HepG2 (cell line): Measurements from ENCODE around the gene BTG4. TPM values are rescaled to one million over a fixed set of nuclear protein-coding genes. Genes with fewer than 3 reads are reported as not detected.

Source experiments
- ATAC-seq: fragments of 200-7000 bp; cut with Tn5 transposase; 3 replicates; pipeline ENCODE4 v1.9.1; 2020; ENCODE audit warnings: mild to moderate bottlenecking, moderate library complexity
- BruUV-seq: library from RNA; stranded (reverse); fragments of 400-500 nt; replicated peaks from 2 replicates; lab custom pipeline; 2021; lab: Mats Ljungman, UMichigan
- CTCF ChIA-PET: fragments of 300-600 bp; formaldehyde crosslinking; extraction: SDS; loops from one replicate; lab custom pipeline; 2021; ENCODE audit warnings: low total read pairs, inconsistent platforms, low intra/inter-chr PET ratio; lab: Yijun Ruan, JAX
- POLR2A ChIA-PET: fragments of 350-600 bp; sonication (Branson Sonifier 250); formaldehyde crosslinking; loops from one replicate; lab custom pipeline; 2020; ENCODE audit warnings: antibody characterized with exemption, inconsistent platforms; lab: Yijun Ruan, JAX
- DNase-seq: peaks from one replicate; pipeline ENCODE4 v3.0.0-alpha.2; 2015; ENCODE audit warnings: low spot score
- FAIRE-seq: peaks from 3 replicates; lab custom pipeline; 2011; peaks lifted over from hg19 to GRCh38; lab: Jason Lieb, UNC
- H2AFZ ChIP-seq: one replicate; pipeline ENCODE4 v1.6.1; 2011; ENCODE audit warnings: low read length, inconsistent platforms
- H3K27ac ChIP-seq: fragments of 300-600 bp; 3 replicates; pipeline ENCODE4 v1.8.0; 2011; ENCODE audit warnings: mixed run types, mild to moderate bottlenecking, mixed read lengths, low read length, inconsistent platforms; ENCODE audit not compliant: insufficient read depth; ENCODE audit errors: extremely low read length
- H3K27me3 ChIP-seq, 2 experiments: fragments of 200-600 bp in 1 of 2; 2 replicates in 1 of 2; 3 replicates in 1 of 2; pipeline versions ENCODE4 v1.6.0 to v1.8.0; 2011; ENCODE audit warnings: low read length in 2 of 2, mild to moderate bottlenecking in 2 of 2, moderate library complexity in 2 of 2, inconsistent platforms in 1 of 2; ENCODE audit not compliant: insufficient read depth in 2 of 2, control insufficient read depth in 1 of 2
- H3K36me3 ChIP-seq, 2 experiments: fragments of 200-600 bp in 1 of 2; replicated peaks in 1 of 2; 2 replicates in 1 of 2; 3 replicates in 1 of 2; pipeline versions ENCODE4 v1.5.1 to v1.8.0; 2011; ENCODE audit warnings: low read length in 2 of 2, inconsistent platforms in 1 of 2; ENCODE audit not compliant: insufficient read depth in 2 of 2, control insufficient read depth in 1 of 2
- H3K4me1 ChIP-seq: 2 replicates; pipeline ENCODE4 v1.5.1; 2012; ENCODE audit warnings: low read length, inconsistent platforms; ENCODE audit not compliant: insufficient read depth
- H3K4me2 ChIP-seq: 2 replicates; pipeline ENCODE4 v1.6.0; 2011; ENCODE audit warnings: low read depth, low read length, inconsistent platforms
- H3K4me3 ChIP-seq, 3 experiments: fragments of 200-600 bp in 1 of 3; sonication (generic), shearing (Covaris generic) in 1 of 3; replicated peaks in 1 of 3; 2 replicates each; pipeline ENCODE4 v1.5.1; 2011 to 2016; ENCODE audit warnings: low read length in 3 of 3, inconsistent platforms in 2 of 3, low read depth in 2 of 3, mild to moderate bottlenecking in 2 of 3, control low read depth in 1 of 3, mixed read lengths in 1 of 3; ENCODE audit not compliant: insufficient read depth in 1 of 3
- H3K79me2 ChIP-seq: one replicate; pipeline ENCODE4 v1.6.1; 2011; ENCODE audit warnings: low read length, inconsistent platforms; ENCODE audit not compliant: insufficient read depth
- H3K9ac ChIP-seq: 2 replicates; pipeline ENCODE4 v1.6.0; 2011; ENCODE audit warnings: mild to moderate bottlenecking, low read depth, low read length, inconsistent platforms; ENCODE audit not compliant: insufficient read depth
- H3K9me3 ChIP-seq: 2 replicates; pipeline ENCODE4 v1.5.1; 2012; ENCODE audit warnings: mild to moderate bottlenecking, low read length
- H4K20me1 ChIP-seq: 2 replicates; pipeline ENCODE4 v1.6.0; 2011; ENCODE audit warnings: inconsistent platforms, mild to moderate bottlenecking, low read length, moderate library complexity; ENCODE audit not compliant: insufficient read depth
- CENPBD1 ChIP-seq: sonication (generic); formaldehyde crosslinking; IDR thresholded peaks from 2 replicates; pipeline ENCODE4 v1.8.0; 2022; ENCODE audit warnings: missing genetic modification reagents, low read depth, mild to moderate bottlenecking, borderline replicate concordance
- FOXM1 ChIP-seq: sonication (generic); formaldehyde crosslinking; IDR thresholded peaks from 2 replicates; pipeline ENCODE4 v1.5.0; 2020; ENCODE audit warnings: missing genetic modification reagents
- MAF1 ChIP-seq: sonication (generic); formaldehyde crosslinking; IDR thresholded peaks from 2 replicates; pipeline ENCODE4 v1.5.0; 2020; ENCODE audit warnings: missing genetic modification reagents, borderline replicate concordance
- PAWR ChIP-seq: sonication (generic); formaldehyde crosslinking; IDR thresholded peaks from 2 replicates; pipeline ENCODE4 v1.4.0; 2020; ENCODE audit warnings: missing genetic modification reagents, mild to moderate bottlenecking, borderline replicate concordance
- PHF21A ChIP-seq: sonication (generic); formaldehyde crosslinking; IDR thresholded peaks from 2 replicates; pipeline ENCODE4 v1.5.0; 2020; ENCODE audit warnings: mild to moderate bottlenecking, missing genetic modification reagents
- TAF1 ChIP-seq: sonication (generic); formaldehyde crosslinking; IDR thresholded peaks from 2 replicates; pipeline ENCODE4 v1.4.0; 2020; ENCODE audit warnings: missing genetic modification reagents
- TMF1 ChIP-seq: sonication (generic); formaldehyde crosslinking; IDR thresholded peaks from 2 replicates; pipeline ENCODE4 v1.8.1; 2022; ENCODE audit warnings: low read depth, missing genetic modification reagents
- ZBTB3 ChIP-seq: sonication (generic); formaldehyde crosslinking; IDR thresholded peaks from 2 replicates; pipeline ENCODE4 v1.4.0; 2020; ENCODE audit warnings: low read depth, mild to moderate bottlenecking, moderate library complexity, missing genetic modification reagents, borderline replicate concordance
- ZGPAT ChIP-seq: IDR thresholded peaks from 2 replicates; pipeline ENCODE4 v1.6.1; 2016; ENCODE audit warnings: mild to moderate bottlenecking
- ZNF263 ChIP-seq: sonication (generic); formaldehyde crosslinking; IDR thresholded peaks from 2 replicates; pipeline ENCODE4 v1.4.0; 2020; ENCODE audit warnings: missing genetic modification reagents
- ZNF274 ChIP-seq: sonication (generic); formaldehyde crosslinking; IDR thresholded peaks from 2 replicates; pipeline ENCODE4 v1.5.1; 2020; ENCODE audit warnings: mild to moderate bottlenecking, missing genetic modification reagents
- ZNF614 ChIP-seq: IDR thresholded peaks from 2 replicates; pipeline ENCODE4 v1.6.1; 2018; ENCODE audit warnings: missing biosample characterization, missing genetic modification reagents, inconsistent platforms, borderline replicate concordance
- ZNF652 ChIP-seq: IDR thresholded peaks from 2 replicates; pipeline ENCODE4 v1.6.1; 2016; ENCODE audit warnings: low read depth, borderline replicate concordance
- ZSCAN9 ChIP-seq: IDR thresholded peaks from 2 replicates; pipeline ENCODE4 v1.6.1; 2016; ENCODE audit warnings: borderline replicate concordance
- WGBS: methylation state at CpG from one replicate; pipeline ENCODE4 v1.1.6; 2017; ENCODE audit warnings: low lambda C conversion rate; 5-methylcytosine and 5-hydroxymethylcytosine counted together
- in situ Hi-C: cut with HindIII; loops from 2 replicates; pipeline ENCODE4 v1.10.0; 2017; ENCODE audit warnings: low pct_unique_long_range_greater_than_20kb; ENCODE audit not compliant: extremely low pct_ligation_motif_present
- intact Hi-C: fragments of 100-400 bp; cut with micrococcal nuclease; formaldehyde crosslinking; loops from one replicate; pipeline ENCODE4 v1.10.0; 2022; ENCODE audit not compliant: unreplicated experiment
- polyA plus RNA-seq, 8 experiments: library from polyadenylated mRNA; depleted of rRNA in 3 of 8; stranded (reverse) in 7 of 8; unstranded in 1 of 8; fragments of >200 nt; fragmentation: Illumina TruSeq in 4 of 8; extraction: Trizol in 4 of 8; gene quantifications; 2 replicates each; pipeline versions ENCODE4 v1.2.1 to v1.2.3, GENCODE V29; 2011 to 2016; ENCODE audit warnings: low read depth in 4 of 8, missing spikeins in 1 of 8, mixed read lengths in 1 of 8; ENCODE audit not compliant: insufficient read depth in 1 of 8
- total RNA-seq, 5 experiments: library from RNA; depleted of rRNA; stranded (reverse); fragments of >200 nt; fragmentation: Illumina TruSeq; extraction: Trizol; gene quantifications; 2 replicates each; pipeline ENCODE4 v1.2.3, GENCODE V29; 2016; ENCODE audit warnings: low read depth in 1 of 5
- TF ChIP-seq, protein P1 (sequence below): sonication (generic); formaldehyde crosslinking; IDR thresholded peaks from 2 replicates; pipeline ENCODE4 v1.4.0; 2020; ENCODE audit warnings: missing genetic modification reagents
- TF ChIP-seq, protein P2 (sequence below): IDR thresholded peaks from 2 replicates; pipeline ENCODE4 v1.4.0; 2020; ENCODE audit warnings: mild to moderate bottlenecking, missing genetic modification reagents

Gene BTG4
- total and polyA plus RNA-seq, 2 of the 13 experiments (the other 11 are each of a cell fraction or from before 2014, with no cell fraction given) = not detected

DNA sequence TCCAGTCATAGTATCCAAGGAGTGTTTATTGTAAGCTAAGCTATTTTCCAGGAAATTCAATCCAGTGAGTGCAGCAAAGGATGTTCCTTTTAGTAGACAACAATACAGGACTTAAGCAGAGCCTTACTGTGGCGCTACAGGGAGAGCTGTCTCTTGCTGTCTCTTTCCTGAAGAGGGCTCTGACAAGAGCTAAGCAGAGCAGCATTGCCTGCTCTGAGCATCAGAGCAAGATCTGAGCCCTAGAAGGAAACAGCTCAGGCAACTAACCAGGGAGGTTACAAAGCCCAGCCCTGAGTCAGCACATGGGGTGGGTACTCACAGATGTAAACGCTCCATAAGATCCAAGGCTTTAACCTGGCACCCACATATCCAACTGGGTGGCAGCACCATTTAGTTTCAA is 36.3 kb upstream of the BTG4 start:
- CTCF ChIA-PET = no interaction called here
- no peak overlapping the region for H2AFZ ChIP-seq
- H3K9ac ChIP-seq = no peak overlapping the region
- BruUV-seq = no TSS peak
- no peaks in the 10 kb centered on the region for H3K4me1 ChIP-seq
- WGBS = 40% methylated on average over 1 of the region's 2 CpGs
- H3K4me2 ChIP-seq = no peak overlapping the region
- H3K27me3 ChIP-seq = peaks cover 0 to 30% of the 10 kb centered on the region in 2 experiments; a peak in 2 of 5 replicates
- no peaks in the 10 kb centered on the region for H3K36me3 ChIP-seq
- no peak overlapping the region for H3K27ac ChIP-seq
- H3K4me3 ChIP-seq = no peak overlapping the region
- H3K9me3 ChIP-seq = no peaks in the 10 kb centered on the region
- no peaks in the 10 kb centered on the region for H4K20me1 ChIP-seq
- TF ChIP-seq TMF1 (CRISPR knock-in tag) = no peak
- no peak for TF ChIP-seq TAF1 (CRISPR knock-in tag)
- no peak for TF ChIP-seq ZBTB3 (CRISPR knock-in tag)
- no peak for TF ChIP-seq MAF1 (CRISPR knock-in tag)
- TF ChIP-seq PHF21A (CRISPR knock-in tag) = no peak
- TF ChIP-seq, protein P1, sequence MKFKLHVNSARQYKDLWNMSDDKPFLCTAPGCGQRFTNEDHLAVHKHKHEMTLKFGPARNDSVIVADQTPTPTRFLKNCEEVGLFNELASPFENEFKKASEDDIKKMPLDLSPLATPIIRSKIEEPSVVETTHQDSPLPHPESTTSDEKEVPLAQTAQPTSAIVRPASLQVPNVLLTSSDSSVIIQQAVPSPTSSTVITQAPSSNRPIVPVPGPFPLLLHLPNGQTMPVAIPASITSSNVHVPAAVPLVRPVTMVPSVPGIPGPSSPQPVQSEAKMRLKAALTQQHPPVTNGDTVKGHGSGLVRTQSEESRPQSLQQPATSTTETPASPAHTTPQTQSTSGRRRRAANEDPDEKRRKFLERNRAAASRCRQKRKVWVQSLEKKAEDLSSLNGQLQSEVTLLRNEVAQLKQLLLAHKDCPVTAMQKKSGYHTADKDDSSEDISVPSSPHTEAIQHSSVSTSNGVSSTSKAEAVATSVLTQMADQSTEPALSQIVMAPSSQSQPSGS = no peak
- no peak for TF ChIP-seq CENPBD1 (CRISPR knock-in tag)
- no peak for TF ChIP-seq ZGPAT (CRISPR knock-in tag)
- no peak for TF ChIP-seq ZNF652 (CRISPR knock-in tag)
- no peak for TF ChIP-seq PAWR
- TF ChIP-seq FOXM1 = no peak
- no peak for TF ChIP-seq ZNF614 (CRISPR knock-in tag)
- TF ChIP-seq ZNF263 (CRISPR knock-in tag) = no peak
- TF ChIP-seq ZSCAN9 (CRISPR knock-in tag) = no peak
- no peak for TF ChIP-seq ZNF274 (CRISPR knock-in tag)
- TF ChIP-seq, protein P2, sequence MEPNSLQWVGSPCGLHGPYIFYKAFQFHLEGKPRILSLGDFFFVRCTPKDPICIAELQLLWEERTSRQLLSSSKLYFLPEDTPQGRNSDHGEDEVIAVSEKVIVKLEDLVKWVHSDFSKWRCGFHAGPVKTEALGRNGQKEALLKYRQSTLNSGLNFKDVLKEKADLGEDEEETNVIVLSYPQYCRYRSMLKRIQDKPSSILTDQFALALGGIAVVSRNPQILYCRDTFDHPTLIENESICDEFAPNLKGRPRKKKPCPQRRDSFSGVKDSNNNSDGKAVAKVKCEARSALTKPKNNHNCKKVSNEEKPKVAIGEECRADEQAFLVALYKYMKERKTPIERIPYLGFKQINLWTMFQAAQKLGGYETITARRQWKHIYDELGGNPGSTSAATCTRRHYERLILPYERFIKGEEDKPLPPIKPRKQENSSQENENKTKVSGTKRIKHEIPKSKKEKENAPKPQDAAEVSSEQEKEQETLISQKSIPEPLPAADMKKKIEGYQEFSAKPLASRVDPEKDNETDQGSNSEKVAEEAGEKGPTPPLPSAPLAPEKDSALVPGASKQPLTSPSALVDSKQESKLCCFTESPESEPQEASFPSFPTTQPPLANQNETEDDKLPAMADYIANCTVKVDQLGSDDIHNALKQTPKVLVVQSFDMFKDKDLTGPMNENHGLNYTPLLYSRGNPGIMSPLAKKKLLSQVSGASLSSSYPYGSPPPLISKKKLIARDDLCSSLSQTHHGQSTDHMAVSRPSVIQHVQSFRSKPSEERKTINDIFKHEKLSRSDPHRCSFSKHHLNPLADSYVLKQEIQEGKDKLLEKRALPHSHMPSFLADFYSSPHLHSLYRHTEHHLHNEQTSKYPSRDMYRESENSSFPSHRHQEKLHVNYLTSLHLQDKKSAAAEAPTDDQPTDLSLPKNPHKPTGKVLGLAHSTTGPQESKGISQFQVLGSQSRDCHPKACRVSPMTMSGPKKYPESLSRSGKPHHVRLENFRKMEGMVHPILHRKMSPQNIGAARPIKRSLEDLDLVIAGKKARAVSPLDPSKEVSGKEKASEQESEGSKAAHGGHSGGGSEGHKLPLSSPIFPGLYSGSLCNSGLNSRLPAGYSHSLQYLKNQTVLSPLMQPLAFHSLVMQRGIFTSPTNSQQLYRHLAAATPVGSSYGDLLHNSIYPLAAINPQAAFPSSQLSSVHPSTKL (CRISPR knock-in tag) = no peak
- TF ChIP-seq, all 625 proteins: peak for 0
- intact Hi-C loops (no loop called here), in situ Hi-C loops (no loop called here)
- DNase-seq (no peak), ATAC-seq (no peak), FAIRE-seq (no peak)
- no peaks in the 10 kb centered on the region for H3K79me2 ChIP-seq
- POLR2A ChIA-PET = no interaction called here
